ENCODE results near the gene GSTM2. TPM values are rescaled to one million over a fixed set of nuclear protein-coding genes. Genes with fewer than 3 reads are reported as not detected.
"Not testable (repeated sequence)": the region's sequence is repeated elsewhere in the genome, so short reads cannot be mapped to it uniquely, and the experiment has no call there.

GSTM2 gene
- total RNA-seq, 1 donor from 2014 or later: 20.4 TPM

- Mint-ChIP-seq H3K9me3 (ENCODE audit: unreplicated experiment) (no peaks in the 10 kb centered on the region), H3K4me3 (ENCODE audit: unreplicated experiment) (no peak within 1 kb of the TSS), H3K36me3 (ENCODE audit: low read depth, unreplicated experiment) (no peaks in the 10 kb centered on the region), H3K27ac (ENCODE audit: unreplicated experiment) (no peak within 1 kb of the TSS), H3K27me3 (ENCODE audit: unreplicated experiment) (no peaks in the 10 kb centered on the region), H3K4me1 (ENCODE audit: unreplicated experiment) (no peaks in the 10 kb centered on the region)
- no peak for DNase-seq (ENCODE audit: low spot score)
- no peak for TF ChIP-seq CTCF (IDR thresholded peaks at IDR 0.05; ENCODE audit: unreplicated experiment)
Measured at GRCh38 chr1:109687641-109688499, 20.0 kb downstream of the GSTM2 start, which contains the start of gene GSTM1. Gene GSTM1, plus strand, starts transcription at chr1:109687817. Its CDS starts 57 bp downstream, at chr1:109687874.

GRCh38 chr1:109689844-109690405 lies 22.1 kb downstream of the GSTM2 start:
- no peaks in the 10 kb centered on the region for H3K36me3 Mint-ChIP-seq (ENCODE audit: low read depth, unreplicated experiment)
- DNase-seq (ENCODE audit: low spot score): no peak
- no peak for TF ChIP-seq CTCF (IDR thresholded peaks at IDR 0.05; ENCODE audit: unreplicated experiment)
- no peaks in the 10 kb centered on the region for H3K9me3 Mint-ChIP-seq (ENCODE audit: unreplicated experiment)
- H3K27me3 Mint-ChIP-seq (ENCODE audit: unreplicated experiment): no peaks in the 10 kb centered on the region
- H3K27ac Mint-ChIP-seq (ENCODE audit: unreplicated experiment): no peak overlapping the region
- no peak overlapping the region for H3K4me3 Mint-ChIP-seq (ENCODE audit: unreplicated experiment)
- no peaks in the 10 kb centered on the region for H3K4me1 Mint-ChIP-seq (ENCODE audit: unreplicated experiment)

- no peaks in the 10 kb centered on the region for H3K9me3 Mint-ChIP-seq (ENCODE audit: unreplicated experiment)
- no peak for DNase-seq (ENCODE audit: low spot score)
- no peaks in the 10 kb centered on the region for H3K4me1 Mint-ChIP-seq (ENCODE audit: unreplicated experiment)
- H3K36me3 Mint-ChIP-seq (ENCODE audit: low read depth, unreplicated experiment): no peaks in the 10 kb centered on the region
- TF ChIP-seq CTCF (IDR thresholded peaks at IDR 0.05; ENCODE audit: unreplicated experiment): no peak
- no peaks in the 10 kb centered on the region for H3K27me3 Mint-ChIP-seq (ENCODE audit: unreplicated experiment)
- H3K27ac Mint-ChIP-seq (ENCODE audit: unreplicated experiment): no peak overlapping the region
- H3K4me3 Mint-ChIP-seq (ENCODE audit: unreplicated experiment): no peak overlapping the region
Measured at GRCh38 chr1:109691759-109692158, 23.9 kb downstream of the GSTM2 start.

GRCh38 chr1:109694400-109694799 lies 26.5 kb downstream of the GSTM2 start:
- not testable (repeated sequence) for H3K36me3 Mint-ChIP-seq (ENCODE audit: low read depth, unreplicated experiment); H3K9me3 Mint-ChIP-seq (ENCODE audit: unreplicated experiment); H3K27ac Mint-ChIP-seq (ENCODE audit: unreplicated experiment); H3K27me3 Mint-ChIP-seq (ENCODE audit: unreplicated experiment); DNase-seq (ENCODE audit: low spot score); H3K4me3 Mint-ChIP-seq (ENCODE audit: unreplicated experiment); H3K4me1 Mint-ChIP-seq (ENCODE audit: unreplicated experiment)

- not testable (repeated sequence) for DNase-seq (ENCODE audit: low spot score); H3K4me3 Mint-ChIP-seq (ENCODE audit: unreplicated experiment); H3K4me1 Mint-ChIP-seq (ENCODE audit: unreplicated experiment); H3K36me3 Mint-ChIP-seq (ENCODE audit: low read depth, unreplicated experiment); H3K27me3 Mint-ChIP-seq (ENCODE audit: unreplicated experiment); H3K27ac Mint-ChIP-seq (ENCODE audit: unreplicated experiment); H3K9me3 Mint-ChIP-seq (ENCODE audit: unreplicated experiment)
Measured at GRCh38 chr1:109695138-109695537, 27.3 kb downstream of the GSTM2 start.

- Mint-ChIP-seq H3K27ac (ENCODE audit: unreplicated experiment) (no peak overlapping the region), H3K9me3 (ENCODE audit: unreplicated experiment) (no peaks in the 10 kb centered on the region), H3K4me1 (ENCODE audit: unreplicated experiment) (no peaks in the 10 kb centered on the region), H3K36me3 (ENCODE audit: low read depth, unreplicated experiment) (no peaks in the 10 kb centered on the region), H3K27me3 (ENCODE audit: unreplicated experiment) (no peaks in the 10 kb centered on the region), H3K4me3 (ENCODE audit: unreplicated experiment) (no peak overlapping the region)
- no peak for TF ChIP-seq CTCF (IDR thresholded peaks at IDR 0.05; ENCODE audit: unreplicated experiment)
- no peak for DNase-seq (ENCODE audit: low spot score)
Measured at GRCh38 chr1:109697066-109697465, 29.2 kb downstream of the GSTM2 start.

- H3K9me3 Mint-ChIP-seq (ENCODE audit: unreplicated experiment); DNase-seq (ENCODE audit: low spot score); H3K4me1 Mint-ChIP-seq (ENCODE audit: unreplicated experiment); H3K36me3 Mint-ChIP-seq (ENCODE audit: low read depth, unreplicated experiment); H3K27ac Mint-ChIP-seq (ENCODE audit: unreplicated experiment); H3K4me3 Mint-ChIP-seq (ENCODE audit: unreplicated experiment); H3K27me3 Mint-ChIP-seq (ENCODE audit: unreplicated experiment): not testable (repeated sequence)
Measured at GRCh38 chr1:109697861-109698260, 30.0 kb downstream of the GSTM2 start.

- H3K27me3 Mint-ChIP-seq (ENCODE audit: unreplicated experiment); H3K9me3 Mint-ChIP-seq (ENCODE audit: unreplicated experiment); H3K4me1 Mint-ChIP-seq (ENCODE audit: unreplicated experiment); H3K4me3 Mint-ChIP-seq (ENCODE audit: unreplicated experiment); DNase-seq (ENCODE audit: low spot score); H3K27ac Mint-ChIP-seq (ENCODE audit: unreplicated experiment): not testable (repeated sequence)
- peaks cover 10% of the 10 kb centered on the region for H3K36me3 Mint-ChIP-seq (ENCODE audit: low read depth, unreplicated experiment)
Measured at GRCh38 chr1:109702940-109703339, 35.1 kb downstream of the GSTM2 start.
